A549 (cell line): Measurements from ENCODE around the gene CLDN4. TPM values are rescaled to one million over a fixed set of nuclear protein-coding genes. Genes with fewer than 3 reads are reported as not detected.
"Not testable (repeated sequence)": the region's sequence is repeated elsewhere in the genome, so short reads cannot be mapped to it uniquely, and the experiment has no call there.

ENCODE experiments used
- ATAC-seq, 2 experiments: fragments of 200-7000 bp in 1 of 2; fragments of >200 bp in 1 of 2; cut with Nextera tagmentation in 1 of 2; cut with Tn5 transposase in 1 of 2; 3 replicates each; pipeline versions ENCODE4 v1.8.0 to v1.9.1; 2018 to 2020; ENCODE audit warnings: mild to moderate bottlenecking in 1 of 2, moderate library complexity in 1 of 2
- CTCF ChIA-PET: fragments of 300-600 bp; sonication (Branson Sonifier 250); formaldehyde crosslinking; extraction: SDS; loops from one replicate; lab custom pipeline; 2021; ENCODE audit warnings: antibody characterized with exemption, inconsistent platforms; lab: Yijun Ruan, JAX
- POLR2A ChIA-PET: fragments of 350-600 bp; formaldehyde crosslinking; extraction: SDS; loops from one replicate; lab custom pipeline; 2021; ENCODE audit warnings: antibody characterized with exemption, inconsistent platforms; lab: Yijun Ruan, JAX
- DNase-seq, 2 experiments: peaks; one replicate each; pipeline versions ENCODE4 v3.0.0 to v3.0.0-alpha.2; 2011 to 2016; ENCODE audit warnings: low read depth in 1 of 2, low spot score in 1 of 2
- FAIRE-seq: peaks from 2 replicates; lab custom pipeline; 2011; peaks lifted over from hg19 to GRCh38; lab: Jason Lieb, UNC
- H3K27ac ChIP-seq, 2 experiments: fragments of >200 bp; sonication (Bioruptor Twin); formaldehyde crosslinking; 3 replicates each; pipeline ENCODE4 v1.5.1; 2016 to 2017
- H3K4me1 ChIP-seq: fragments of >200 bp; sonication (Bioruptor Twin); formaldehyde crosslinking; 3 replicates; pipeline ENCODE4 v1.6.1; 2016
- H3K4me2 ChIP-seq: fragments of >200 bp; sonication (Bioruptor Twin); formaldehyde crosslinking; 3 replicates; pipeline ENCODE4 v1.6.1; 2016
- H3K4me3 ChIP-seq: fragments of >200 bp; sonication (Bioruptor Twin); formaldehyde crosslinking; 3 replicates; pipeline ENCODE4 v1.5.1; 2016
- H3K9me3 ChIP-seq: fragments of >200 bp; sonication (Bioruptor Twin); formaldehyde crosslinking; 3 replicates; pipeline ENCODE4 v1.6.1; 2016
- ATOH8 ChIP-seq: fragments of 250-450 bp; sonication (Bioruptor Pico); IDR thresholded peaks from 2 replicates; pipeline ENCODE4 v1.5.0; 2020; ENCODE audit warnings: low read depth, mild to moderate bottlenecking, moderate library complexity
- CBX2 ChIP-seq: fragments of 200-600 bp; sonication (generic); IDR thresholded peaks from 2 replicates; pipeline ENCODE4 v1.6.1; 2016; ENCODE audit warnings: low read depth, mild to moderate bottlenecking, borderline replicate concordance
- E2F6 ChIP-seq: IDR thresholded peaks from 2 replicates; pipeline ENCODE4 v1.6.1; 2012; ENCODE audit warnings: low read depth, borderline replicate concordance
- FOSL2 ChIP-seq, 2 experiments: fragments of 450-650 bp in 1 of 2; fragments of >200 bp in 1 of 2; sonication (Bioruptor Twin) in 1 of 2; formaldehyde crosslinking; IDR thresholded peaks; 2 replicates each; pipeline versions ENCODE4 v1.5.0 to v1.6.1; 2016 to 2020; ENCODE audit warnings: mild to moderate bottlenecking in 1 of 2, moderate library complexity in 1 of 2
- GATA3 ChIP-seq: IDR thresholded peaks from 2 replicates; pipeline ENCODE4 v1.6.1; 2012; ENCODE audit warnings: borderline replicate concordance
- HOXA7 ChIP-seq: fragments of 250-450 bp; sonication (Bioruptor Pico); IDR thresholded peaks from 2 replicates; pipeline ENCODE4 v1.5.0; 2020; ENCODE audit warnings: mild to moderate bottlenecking, moderate library complexity
- HOXB13 ChIP-seq: fragments of 250-450 bp; sonication (Bioruptor Pico); IDR thresholded peaks from 2 replicates; pipeline ENCODE4 v1.5.0; 2020; ENCODE audit warnings: low read depth, mild to moderate bottlenecking, moderate library complexity
- JUN ChIP-seq, 2 experiments: fragments of >200 bp; sonication (Bioruptor Twin); formaldehyde crosslinking; IDR thresholded peaks; 2 replicates in 1 of 2; 3 replicates in 1 of 2; pipeline ENCODE4 v1.6.1; 2016 to 2017
- JUNB ChIP-seq: fragments of >200 bp; sonication (Bioruptor Twin); formaldehyde crosslinking; IDR thresholded peaks from 2 replicates; pipeline ENCODE4 v1.6.1; 2016
- MAX ChIP-seq: IDR thresholded peaks from 2 replicates; pipeline ENCODE4 v1.6.1; 2012
- MYC ChIP-seq: IDR thresholded peaks from 2 replicates; pipeline ENCODE4 v1.6.1; 2012; ENCODE audit warnings: mild to moderate bottlenecking, inconsistent platforms, low read length, improper control_type of control experiment, borderline replicate concordance
- NR3C1 ChIP-seq: fragments of >200 bp; sonication (Bioruptor Twin); formaldehyde crosslinking; IDR thresholded peaks from 3 replicates; pipeline ENCODE4 v1.6.1; 2017
- PBX3 ChIP-seq: IDR thresholded peaks from 2 replicates; pipeline ENCODE4 v1.6.1; 2012
- POLR2A ChIP-seq: IDR thresholded peaks from 2 replicates; pipeline ENCODE4 v1.6.1; 2012; ENCODE audit warnings: mild to moderate bottlenecking, low read length
- RARB ChIP-seq: fragments of 250-450 bp; sonication (Bioruptor Pico); IDR thresholded peaks from 2 replicates; pipeline ENCODE4 v1.8.0; 2021; ENCODE audit warnings: mild to moderate bottlenecking, moderate library complexity
- TFCP2L1 ChIP-seq: fragments of 250-450 bp; sonication (Bioruptor Pico); IDR thresholded peaks from 2 replicates; pipeline ENCODE4 v1.5.0; 2021; ENCODE audit warnings: mild to moderate bottlenecking
- ZFP36 ChIP-seq: fragments of 450-650 bp; IDR thresholded peaks from 2 replicates; pipeline ENCODE4 v1.6.1; 2014; ENCODE audit warnings: borderline replicate concordance; ENCODE audit not compliant: partially characterized antibody
- ZNF302 ChIP-seq: fragments of 250-450 bp; sonication (Bioruptor Pico); IDR thresholded peaks from 2 replicates; pipeline ENCODE4 v1.9.0; 2021; ENCODE audit warnings: inconsistent platforms, mild to moderate bottlenecking, moderate library complexity
- WGBS: methylation state at CpG from one replicate; pipeline ENCODE4 v1.1.6; 2017; ENCODE audit errors: missing lambda C conversion rate; 5-methylcytosine and 5-hydroxymethylcytosine counted together
- polyA plus RNA-seq, 4 experiments: library from polyadenylated mRNA; depleted of rRNA in 3 of 4; stranded (reverse); fragments of >200 nt; fragmentation: RNase III in 1 of 4; extraction: RNeasy Plus Mini Kit Qiagen cat#74134 plus additional on column Dnase treatment in 1 of 4; gene quantifications; 2 replicates in 3 of 4; 3 replicates in 1 of 4; pipeline ENCODE4 v1.2.3, GENCODE V29; 2011 to 2017

Gene CLDN4
- polyA plus RNA-seq, 2 of the 4 experiments (the other 2 are of a cell fraction): 1.5 to 2.4 TPM

GRCh38 chr7:73845701-73846195 is 15.0 kb downstream of the CLDN4 start:
- CTCF ChIA-PET: interaction anchor here (0.6 to 1.0 kb wide), 4 partner anchors 124 to 290 kb away, joined by 3 read pairs; no protein-coding TSS in a partner anchor
- peaks cover 24% of the 10 kb centered on the region for H3K4me1 ChIP-seq
- H3K4me3 ChIP-seq, DNase-seq, H3K4me2 ChIP-seq, H3K9me3 ChIP-seq, POLR2A ChIA-PET, FAIRE-seq, H3K27ac ChIP-seq, ATAC-seq: not testable (repeated sequence)
- 85% methylated on average over 12 of the region's 12 CpGs for WGBS

GRCh38 chr7:73847941-73848723 is 17.3 kb downstream of the CLDN4 start:
- Histone ChIP-seq H3K4me3 (no peak overlapping the region), H3K4me1 (peaks cover 33% of the 10 kb centered on the region), H3K9me3 (no peaks in the 10 kb centered on the region), H3K4me2 (no peak overlapping the region), H3K27ac (peak overlapping the region; percentile 11 to 14; a peak in 2 of 6 replicates)
- WGBS: 84% methylated on average over 10 of the region's 10 CpGs
- ATAC-seq (no peak), FAIRE-seq (no peak), DNase-seq (no peak)
- TF ChIP-seq RARB (CRISPR knock-in tag) (no peak), ZFP36 (no peak), NR3C1 (no peak), ZNF302 (CRISPR knock-in tag) (no peak), PBX3 (no peak), JUN (IDR thresholded peaks at IDR 0.05) (no peak), GATA3 (no peak), HOXA7 (no peak), POLR2A (no peak), HOXB13 (CRISPR knock-in tag) (no peak)
- ChIA-PET CTCF (interaction anchor here (0.6 to 2.3 kb wide), 5 partner anchors 8 to 123 kb away, joined by 3 to 7 read pairs (median 3); no protein-coding TSS in a partner anchor), POLR2A (no interaction called here)

- Histone ChIP-seq H3K9me3 (no peaks in the 10 kb centered on the region), H3K4me3 (no peak overlapping the region), H3K27ac (peak overlapping the region; percentile 73 to 83), H3K4me1 (peaks cover 36% of the 10 kb centered on the region), H3K4me2 (peak overlapping the region; percentile 53)
- 19% methylated on average over 4 of the region's 4 CpGs for WGBS
- FAIRE-seq (no peak), DNase-seq (peak; percentile 80 to 81), ATAC-seq (peak; percentile 76 to 86)
- TF ChIP-seq ZFP36 (no peak), CBX2 (no peak), E2F6 (peak; percentile 53; the same call in 1 of the 2 replicates), JUN (IDR thresholded peaks at IDR 0.05) (peak; percentile 7 to 18; a peak in 1 of 5 replicates), TFCP2L1 (CRISPR knock-in tag) (no peak), JUNB (peak; percentile 33; the same call in 1 of the 2 replicates), FOSL2 (IDR thresholded peaks at IDR 0.05) (no peak), FOSL2 (CRISPR knock-in tag; IDR thresholded peaks at IDR 0.05) (peak; percentile 71), MYC (0 out of 2 replicates have a peak, but pooled peaks have one; percentile 56), ATOH8 (peak; percentile 17; the same call in 1 of the 2 replicates), MAX (peak; percentile 83)
- ChIA-PET POLR2A (interaction anchor here (0.6 to 1.4 kb wide), 6 partner anchors 9 to 244 kb away, joined by 3 to 25 read pairs (median 7); partner anchors contain the start of gene METTL27), CTCF (interaction anchor here (0.6 to 2.3 kb wide), 13 partner anchors 8 to 243 kb away, joined by 3 to 11 read pairs (median 4); no protein-coding TSS in a partner anchor)
These were observed 20.0 kb downstream of the CLDN4 start for GRCh38 chr7:73850781-73851207.
